Embryonic facial prominence (tissue), 1 donor: ENCODE measurements around the gene DDX24.
A peak's percentile ranks its signal among the peaks of the same experiment; 100 is the strongest.

Experiments
- DNase-seq: peaks from one replicate; pipeline ENCODE4 v3.0.0-alpha.2; 2016; ENCODE audit errors: extremely low spot score

The DDX24 gene

DNA sequence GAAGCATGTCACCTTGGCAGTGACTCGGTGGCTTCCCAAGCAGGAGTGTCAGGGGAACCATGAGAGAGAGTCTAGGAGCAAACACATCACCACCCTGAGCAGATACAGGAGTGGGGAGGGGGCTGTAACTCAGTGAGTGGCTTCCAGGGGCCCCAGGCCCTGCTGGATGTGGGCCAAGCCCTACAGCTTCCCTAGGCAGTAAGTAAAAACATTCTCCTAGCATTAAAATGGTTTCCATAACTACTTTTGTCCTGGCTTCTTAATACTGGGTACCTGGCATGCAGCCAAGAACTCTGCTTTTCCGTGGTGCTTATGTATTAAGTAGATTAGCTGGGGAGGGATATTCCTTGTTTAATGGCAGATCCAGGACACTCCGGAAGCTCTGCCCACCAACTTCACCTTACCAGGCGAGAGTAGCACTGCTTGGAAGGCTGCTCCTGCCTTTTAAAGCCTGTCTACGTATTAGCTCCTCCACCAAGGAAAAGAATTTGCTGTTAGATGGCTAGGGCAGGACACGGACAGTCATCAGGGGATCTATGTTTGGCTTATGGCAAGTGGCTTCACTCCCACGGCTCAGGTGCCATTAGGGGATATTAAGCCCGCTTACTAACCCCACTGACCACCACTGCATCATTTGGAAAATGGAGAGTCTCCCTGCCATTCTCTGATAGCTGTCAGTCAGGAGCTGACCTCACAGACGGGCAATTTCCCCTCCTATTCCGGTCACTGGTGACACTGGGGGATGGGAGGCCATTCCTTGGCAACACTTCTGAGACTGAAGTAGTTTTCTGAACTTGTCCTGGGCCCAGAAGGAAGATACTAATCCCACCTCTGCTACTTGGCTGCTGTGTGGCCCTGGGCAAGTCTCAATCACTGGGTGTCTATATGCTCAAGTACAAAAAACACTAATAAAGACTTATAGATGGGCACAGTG is 32.0 kb downstream of the DDX24 start:
- DNase-seq: peak; percentile 20

DNA sequence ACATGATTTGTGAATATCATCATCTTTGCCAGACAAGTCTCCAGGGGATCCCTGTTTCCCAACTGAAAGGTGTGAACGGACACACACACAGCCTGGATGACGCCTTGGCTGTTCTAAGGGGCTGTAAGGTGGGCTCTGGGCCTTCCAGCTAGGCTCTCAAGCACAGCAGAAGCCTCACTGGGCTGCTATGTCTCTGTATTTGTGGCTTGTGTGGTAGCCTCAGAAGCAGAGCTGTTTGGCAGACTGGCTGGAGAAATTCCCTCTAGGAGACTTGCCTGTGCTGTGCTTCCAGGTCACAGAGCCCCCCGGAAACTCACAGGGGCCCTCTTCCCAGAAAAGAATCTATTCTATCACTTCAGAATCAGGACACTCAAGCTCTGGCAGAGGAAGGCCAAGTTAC is 33.4 kb downstream of the DDX24 start:
- DNase-seq: no peak

DNA sequence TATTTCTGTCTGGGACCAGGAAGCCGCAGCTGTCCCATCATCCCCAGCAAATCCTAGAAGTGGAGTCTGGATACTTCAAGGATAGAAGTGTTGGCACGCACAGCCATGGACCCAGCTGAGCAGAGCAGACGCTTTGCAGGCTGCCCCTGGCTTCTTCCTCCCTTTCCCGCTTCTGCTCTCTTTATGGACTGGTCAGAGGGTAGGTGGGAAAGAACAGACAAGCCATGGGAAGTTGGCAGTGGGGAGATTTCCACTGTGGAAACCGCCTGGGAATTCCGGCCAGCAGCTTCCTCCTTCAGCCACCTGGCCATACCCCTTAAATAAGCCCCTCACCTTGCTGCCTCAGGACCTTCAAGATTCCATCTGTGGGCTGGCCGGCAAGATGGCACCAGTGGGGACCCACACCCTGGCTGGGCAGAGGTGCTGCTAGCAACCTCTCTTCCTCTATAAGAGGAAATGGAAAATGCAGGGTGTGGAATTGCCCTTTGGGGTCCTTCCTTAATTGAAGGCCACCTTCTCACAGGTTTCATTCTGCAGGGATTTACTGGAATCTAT is 34.2 kb downstream of the DDX24 start:
- DNase-seq: no peak

DNA sequence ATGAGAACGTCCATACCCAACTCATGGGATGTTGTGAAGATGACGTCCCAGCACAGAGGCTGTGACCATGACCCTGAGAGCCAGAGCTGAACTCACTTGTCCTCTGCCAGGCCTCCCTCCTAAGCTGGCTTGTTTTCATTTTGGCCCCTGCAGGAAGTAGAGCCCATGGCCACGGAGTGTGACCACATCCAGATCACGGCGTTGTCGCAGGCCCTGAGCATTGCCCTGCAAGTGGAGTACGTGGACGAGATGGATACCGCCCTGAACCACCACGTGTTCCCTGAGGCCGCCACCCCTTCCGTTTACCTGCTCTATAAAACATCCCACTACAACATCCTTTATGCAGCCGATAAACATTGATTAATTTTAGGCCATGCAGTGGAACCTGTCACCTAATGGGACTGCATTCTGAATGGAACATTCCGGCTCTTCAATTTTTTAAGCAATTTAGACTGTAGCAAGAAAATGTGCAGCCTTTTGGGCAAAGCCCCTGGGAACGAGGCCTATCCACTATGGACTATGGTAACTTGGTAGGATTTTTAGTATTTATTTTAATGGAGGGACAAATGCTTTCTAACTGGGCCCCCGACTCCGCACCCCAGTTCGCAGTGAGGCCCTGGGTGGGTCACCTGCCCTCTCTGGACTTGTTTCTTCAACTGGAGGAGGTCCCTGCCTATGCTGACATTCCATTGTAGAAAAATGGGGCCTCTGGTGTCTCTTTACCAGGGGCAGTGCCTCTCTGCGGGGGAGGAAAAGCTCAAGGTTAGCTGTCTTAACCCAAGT is 35.2 kb downstream of the DDX24 start:
- no peak for DNase-seq

DNA sequence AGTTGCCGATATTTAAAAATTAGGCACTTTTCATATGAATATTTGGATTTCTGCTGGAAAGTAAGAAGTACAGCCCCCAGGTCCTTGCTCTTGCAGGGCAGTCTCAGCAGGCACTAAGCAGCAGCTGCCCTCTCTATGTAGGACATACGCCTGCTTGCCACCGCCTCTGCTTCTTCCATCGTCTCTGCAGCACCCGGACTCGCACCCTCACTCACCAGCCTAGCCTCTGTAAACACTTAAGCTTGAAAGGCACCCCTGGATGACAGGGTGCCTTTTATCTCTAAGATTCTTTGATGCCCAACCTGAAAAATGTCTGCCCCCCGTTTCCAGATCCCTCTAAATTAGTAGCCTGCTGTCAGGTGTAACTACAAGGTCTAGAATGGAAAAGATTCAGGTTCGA is 35.9 kb downstream of the DDX24 start:
- no peak for DNase-seq

DNA sequence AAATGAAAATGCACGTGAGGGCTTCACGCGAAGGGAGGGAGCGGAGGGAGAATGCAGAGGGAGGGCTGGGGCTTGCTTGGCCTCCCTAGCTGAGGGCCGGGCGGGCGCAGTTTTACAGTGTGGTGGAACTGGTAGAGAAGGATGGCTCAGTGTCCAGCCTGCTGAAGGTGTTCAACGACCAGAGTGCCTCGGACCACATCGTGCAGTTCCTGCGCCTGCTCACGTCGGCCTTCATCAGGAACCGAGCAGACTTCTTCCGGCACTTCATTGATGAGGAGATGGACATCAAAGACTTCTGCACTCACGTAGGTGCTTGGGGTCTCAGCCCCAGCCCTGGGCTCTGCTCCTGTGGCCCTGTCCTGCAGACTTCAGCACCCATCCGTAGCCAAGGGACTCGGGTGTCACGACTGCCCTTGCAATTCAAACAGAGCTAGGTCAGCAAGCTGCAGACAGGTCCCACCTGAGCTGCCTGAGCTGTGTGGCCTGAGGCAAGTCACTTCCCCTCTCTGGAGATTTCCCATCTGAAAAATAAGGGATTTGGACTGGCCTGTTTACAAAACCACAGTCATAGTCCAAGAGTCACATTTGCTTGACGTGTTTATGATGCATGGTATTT is 36.4 kb downstream of the DDX24 start:
- no peak for DNase-seq

DNA sequence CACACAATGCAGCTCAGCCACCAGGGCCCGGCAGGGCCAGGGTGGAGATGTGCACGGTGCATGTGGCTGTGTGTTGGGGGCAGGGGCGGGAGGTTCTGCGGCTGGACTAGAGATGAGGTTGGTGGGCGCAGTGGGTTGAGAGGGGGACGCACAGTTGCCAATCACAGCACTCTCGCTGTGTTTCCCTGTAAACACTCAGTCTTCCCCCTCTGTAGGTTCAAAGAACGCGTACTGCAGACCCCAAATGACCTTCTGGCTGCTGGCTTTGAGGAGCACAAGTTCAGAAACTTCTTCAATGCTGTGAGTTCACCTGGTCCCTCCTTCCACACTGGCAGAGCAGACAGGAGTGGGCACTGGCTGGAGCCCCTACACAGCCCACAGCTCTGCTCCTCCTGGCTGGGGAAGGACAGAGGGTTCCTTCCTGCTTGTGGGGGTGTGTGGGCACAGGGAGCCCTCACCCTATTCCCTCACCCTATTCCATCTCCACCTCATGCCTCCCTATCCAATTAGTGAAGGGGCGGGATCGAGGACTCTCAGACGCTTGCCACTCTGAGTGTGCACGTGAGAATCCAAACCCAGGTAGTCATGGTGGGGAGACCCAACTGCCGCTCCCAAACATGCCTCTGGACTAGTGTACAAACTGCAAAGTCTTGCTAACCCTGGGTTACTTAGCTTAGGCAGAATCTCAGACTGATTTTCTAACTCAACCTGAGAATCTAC is 37.1 kb downstream of the DDX24 start:
- no peak for DNase-seq

DNA sequence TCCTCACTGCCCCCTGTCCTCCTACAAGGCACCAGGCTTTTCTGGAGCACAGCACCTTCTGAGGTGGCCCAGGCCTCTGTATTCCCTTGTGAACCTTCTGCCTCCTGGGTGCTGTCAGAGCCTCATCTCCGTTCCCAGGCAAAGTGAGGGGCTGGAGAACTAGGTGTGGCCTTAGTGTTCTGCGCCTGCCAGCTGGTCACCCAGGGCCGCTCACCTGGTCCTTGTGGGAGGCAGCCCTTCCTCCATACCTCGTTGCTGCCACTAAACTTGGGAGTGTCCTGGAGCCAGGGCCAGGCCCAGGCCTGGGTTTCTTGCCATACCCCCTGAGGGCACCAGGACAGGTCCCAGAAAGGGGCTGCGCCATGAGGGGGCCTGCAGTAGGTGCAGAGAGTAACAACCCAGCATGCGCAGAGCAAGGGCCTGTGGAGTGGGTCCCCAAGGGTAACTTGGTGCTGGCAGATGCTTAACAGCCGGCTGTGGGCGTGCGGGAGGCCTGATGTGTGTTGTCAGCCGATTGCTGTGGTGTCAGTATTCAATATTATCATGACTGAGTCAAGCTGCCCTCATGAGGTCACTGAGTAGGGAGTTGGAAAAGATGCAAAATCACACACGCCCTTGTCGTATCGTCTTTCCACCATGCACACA is 37.8 kb downstream of the DDX24 start:
- DNase-seq: no peak

DNA sequence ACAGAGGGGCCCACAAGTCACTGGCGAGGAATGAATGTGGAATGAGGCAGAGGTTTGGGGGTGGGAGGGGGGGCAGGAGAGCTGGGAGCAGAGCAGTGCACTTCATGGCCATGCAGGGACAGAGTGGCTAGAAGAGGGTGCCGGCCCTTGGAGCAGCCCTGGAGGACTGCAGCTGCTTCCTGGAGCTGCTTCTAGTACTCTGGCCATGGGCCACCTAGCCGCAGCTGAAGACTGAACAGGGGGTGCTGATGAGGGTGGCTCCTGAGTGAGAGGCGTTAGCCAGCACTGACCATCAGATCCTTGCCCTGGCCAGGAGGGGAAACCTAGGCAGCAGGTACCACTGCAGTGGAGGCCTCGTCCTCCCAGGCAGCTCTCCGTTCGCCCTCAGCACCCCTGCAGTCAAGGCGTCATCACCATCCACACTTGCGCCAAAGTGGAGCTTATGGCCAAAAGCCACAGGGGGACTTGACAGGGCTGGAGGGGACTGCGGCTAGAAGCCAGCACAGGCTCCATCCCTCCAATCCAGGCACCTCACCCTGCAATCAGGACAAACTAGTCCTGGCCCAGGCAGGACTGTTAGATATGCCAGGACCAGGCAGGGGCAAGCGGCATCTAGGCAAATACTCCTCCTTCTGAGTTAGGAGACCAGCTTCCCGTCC is 38.4 kb downstream of the DDX24 start:
- no peak for DNase-seq

DNA sequence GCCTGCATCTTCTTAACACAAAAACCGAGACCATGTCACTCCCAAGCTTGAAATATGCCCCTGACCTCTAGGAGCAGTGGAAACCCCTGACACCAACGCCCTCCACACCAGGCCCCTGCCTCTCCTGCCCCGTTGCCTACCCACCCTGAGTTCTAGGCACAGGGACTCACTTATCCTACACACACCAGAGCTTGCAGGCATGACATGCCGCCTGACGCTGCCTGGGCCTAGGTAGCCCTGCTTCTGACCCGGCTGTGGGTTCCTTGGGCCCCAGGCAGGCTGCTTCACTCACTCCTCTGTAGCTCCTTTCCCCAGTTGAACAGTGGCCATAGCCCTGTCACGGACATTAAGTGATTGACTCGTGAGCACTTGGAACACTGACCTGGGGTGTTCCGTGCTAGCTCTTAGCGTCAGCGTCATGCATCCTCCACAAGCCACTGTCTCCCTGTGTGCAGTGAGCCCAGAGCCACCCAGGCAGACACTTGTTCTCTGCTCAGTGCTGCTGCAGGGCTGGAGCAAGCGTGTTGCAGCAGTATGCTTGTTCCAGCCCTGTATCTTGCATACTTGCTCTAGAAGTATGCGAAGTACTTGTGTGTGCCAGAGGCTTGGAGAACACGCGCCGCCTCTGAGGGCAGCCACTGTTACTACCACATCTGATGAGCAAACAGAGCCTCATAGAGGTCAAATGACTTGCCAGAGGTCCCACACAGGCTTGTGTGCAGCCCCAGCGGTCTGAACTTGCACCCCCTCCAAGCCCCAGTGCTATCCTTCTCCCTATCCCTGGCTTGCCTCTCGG is 39.3 kb downstream of the DDX24 start:
- DNase-seq: no peak

DNA sequence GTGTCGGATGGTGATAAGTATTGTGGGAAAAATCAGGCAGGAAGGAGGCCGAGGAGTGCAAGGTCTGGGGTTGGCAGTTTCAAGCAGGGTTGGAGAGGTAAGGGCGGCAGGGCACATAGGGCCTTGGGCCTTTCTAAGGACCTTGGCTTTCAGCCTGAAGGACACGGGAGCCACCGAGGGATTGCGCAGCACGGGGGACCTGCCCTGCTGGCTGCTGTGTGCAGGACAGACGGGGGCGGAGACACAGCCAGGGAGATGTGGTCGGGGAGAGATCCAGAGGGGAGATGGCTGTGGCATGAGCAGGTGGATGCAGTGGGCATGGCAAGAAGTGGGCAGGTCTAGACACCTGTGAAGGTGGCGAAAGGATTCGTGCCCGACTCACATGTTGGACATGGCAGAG is 40.2 kb downstream of the DDX24 start:
- no peak for DNase-seq

DNA sequence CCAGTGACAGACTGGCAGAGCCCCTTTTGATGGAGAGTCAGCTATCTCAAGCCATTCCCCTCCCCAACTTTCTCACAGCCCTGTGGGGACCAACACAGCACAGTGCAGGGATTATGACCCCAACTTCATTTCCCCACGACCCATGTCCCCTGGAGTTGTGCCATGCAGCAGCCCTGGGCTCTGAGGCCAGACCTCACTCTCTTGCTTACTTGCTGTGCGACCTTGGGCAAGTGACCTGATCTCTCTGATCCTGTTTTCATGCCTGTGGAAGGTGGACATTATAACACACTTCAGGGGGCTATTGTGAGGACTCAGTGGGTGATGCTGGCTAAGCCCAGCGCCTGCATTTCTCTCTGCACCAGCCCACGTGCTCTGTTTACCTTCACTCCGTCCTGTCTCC is 40.8 kb downstream of the DDX24 start:
- no peak for DNase-seq

DNA sequence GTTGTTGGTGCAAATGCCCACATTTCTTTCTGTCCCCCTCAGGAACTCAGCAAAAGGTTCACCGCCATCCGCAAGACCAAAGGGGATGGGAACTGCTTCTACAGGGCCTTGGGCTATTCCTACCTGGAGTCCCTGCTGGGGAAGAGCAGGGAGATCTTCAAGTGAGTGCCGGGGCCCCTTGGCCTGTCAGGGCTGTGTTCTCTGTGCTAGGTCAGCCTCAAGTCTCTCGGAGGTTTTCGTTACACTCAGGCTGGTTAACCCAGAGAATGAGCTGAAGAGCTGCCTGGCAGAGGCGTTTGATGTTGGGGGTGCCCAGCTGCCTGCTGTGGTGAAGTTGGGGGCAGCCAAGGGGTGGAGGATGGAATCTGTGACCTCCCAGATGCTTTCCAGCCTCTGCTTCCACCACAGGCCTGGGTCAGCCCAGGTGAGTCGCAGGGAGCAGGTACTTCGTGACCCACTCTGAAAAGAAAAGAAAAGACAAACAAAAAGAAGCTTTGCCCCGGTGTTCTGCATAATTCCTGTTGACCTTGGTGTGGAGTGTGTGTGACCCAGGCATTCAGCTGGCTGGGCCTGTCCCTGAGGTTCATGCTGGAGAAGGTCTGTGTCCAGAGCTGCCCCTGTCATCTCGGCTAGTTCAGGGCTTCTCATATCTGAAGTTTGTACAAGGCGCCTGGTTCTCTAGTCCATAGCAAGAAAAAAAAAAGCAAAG is 41.9 kb downstream of the DDX24 start:
- DNase-seq: no peak

DNA sequence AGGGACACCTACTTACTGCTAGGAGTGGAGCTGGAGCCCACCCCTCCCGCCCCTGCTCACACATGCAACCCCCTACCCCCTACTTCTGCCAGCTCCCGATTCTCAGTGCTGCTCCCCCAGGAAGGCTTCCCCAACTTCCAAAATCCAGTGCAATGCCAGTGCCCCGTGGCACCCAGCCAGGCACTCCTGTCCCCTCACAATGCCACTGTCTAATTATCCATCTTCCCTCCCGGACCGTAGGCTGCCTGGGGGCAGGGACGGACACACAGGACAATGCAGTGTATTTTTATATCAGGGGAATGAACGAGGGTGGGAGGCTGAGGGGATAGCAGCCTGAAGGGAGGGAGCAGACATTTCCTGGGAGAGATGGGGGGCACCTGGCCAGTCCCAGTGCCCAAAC is 42.5 kb downstream of the DDX24 start:
- DNase-seq: no peak

DNA sequence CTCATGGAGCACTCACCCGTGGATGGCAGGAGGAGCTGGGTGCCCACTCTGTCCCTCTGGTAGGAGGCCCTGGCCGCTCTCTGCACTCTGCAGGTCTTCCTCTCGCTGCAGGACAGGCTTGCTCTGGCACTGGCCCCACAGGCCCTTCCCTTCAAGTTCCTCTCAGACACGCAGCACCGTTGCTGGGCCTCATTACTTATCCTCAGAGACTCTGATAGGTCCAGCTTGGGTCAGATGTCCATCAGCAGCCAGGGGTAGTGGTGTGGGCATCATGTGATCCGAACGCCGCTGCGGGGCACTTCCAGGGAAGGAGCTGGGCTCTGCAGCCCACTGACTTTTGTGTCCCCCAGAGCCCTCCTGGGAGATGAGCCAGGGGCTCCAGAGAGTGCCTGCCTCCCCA is 43.0 kb downstream of the DDX24 start:
- no peak for DNase-seq

DNA sequence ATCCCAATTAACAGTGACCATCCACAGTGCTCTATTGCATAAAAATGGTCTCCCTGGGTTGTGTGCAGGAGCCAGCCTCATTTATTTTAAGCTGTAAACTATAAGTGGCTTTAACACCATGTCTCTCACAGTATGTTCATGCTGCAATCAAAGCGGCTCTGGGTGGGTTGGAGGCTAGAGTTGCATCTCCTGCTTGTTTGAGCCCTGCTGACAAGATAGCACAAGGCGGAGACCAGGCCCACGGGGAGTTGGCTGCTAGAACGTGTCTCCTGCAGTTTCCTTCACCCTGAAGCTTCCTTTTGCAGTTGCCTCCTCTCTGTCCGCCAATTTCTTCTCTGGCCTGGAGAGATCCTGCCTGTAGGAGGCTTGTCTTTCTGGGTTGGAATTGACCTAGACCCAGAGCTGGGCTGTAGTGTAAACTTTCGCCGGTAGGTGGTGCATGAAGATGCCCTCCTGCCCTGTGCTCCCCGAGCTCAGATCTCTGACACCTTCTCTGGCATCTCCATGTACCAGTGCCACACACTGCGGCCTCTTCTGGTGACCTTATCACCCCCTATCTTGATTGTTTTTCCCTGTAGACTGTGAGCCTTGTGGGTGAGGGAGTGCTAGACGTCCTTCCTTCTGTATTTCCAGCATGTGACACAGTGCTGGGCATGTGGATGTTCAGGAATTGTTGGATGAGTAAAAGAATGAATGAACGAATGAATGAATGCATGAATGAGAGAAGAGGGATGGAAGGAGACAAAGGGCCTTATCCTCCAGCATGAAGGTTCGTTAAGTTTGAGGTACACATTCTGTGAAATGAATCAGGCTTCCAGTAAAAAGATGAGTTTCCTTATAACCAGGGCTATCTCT is 44.5 kb downstream of the DDX24 start:
- DNase-seq: no peak

DNA sequence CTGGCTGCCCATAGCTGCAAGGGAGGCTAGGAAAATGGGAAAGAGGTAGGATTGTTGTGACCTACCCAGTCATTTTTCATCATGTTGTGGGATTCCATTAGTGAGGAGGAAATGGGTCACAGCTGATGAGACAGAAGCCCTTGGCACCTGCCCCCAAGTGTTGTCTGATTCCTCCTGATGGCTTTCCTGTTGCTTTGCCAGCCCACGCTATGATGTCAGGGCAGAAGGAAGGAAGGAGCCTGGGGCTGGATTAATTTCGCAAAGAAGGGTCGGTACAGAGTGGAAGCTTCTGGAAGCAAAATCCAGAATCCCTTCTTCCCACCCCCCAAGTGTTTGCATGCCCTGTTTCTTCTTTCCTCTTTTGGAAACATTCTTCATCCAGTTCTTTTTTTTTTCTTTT is 46.1 kb downstream of the DDX24 start:
- DNase-seq: no peak

DNA sequence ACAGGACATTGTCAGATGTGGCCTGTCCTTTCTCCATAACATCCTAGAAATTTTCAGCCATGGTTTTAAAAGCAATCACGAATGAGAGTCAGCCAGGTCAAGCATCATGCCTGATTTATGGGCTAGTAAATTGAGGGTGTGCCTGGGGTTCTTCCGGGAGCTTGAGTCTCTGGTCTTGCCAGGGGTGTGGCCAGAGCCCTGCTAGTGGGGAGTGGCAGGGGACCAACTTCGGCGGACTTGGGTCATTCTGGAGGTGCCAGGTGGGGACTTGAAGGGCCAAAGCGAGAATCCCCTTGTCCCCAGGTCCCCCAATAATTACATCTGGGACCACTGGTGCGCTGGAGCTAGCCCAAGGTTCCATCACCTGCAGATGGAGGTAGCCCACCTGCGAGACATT is 49.1 kb downstream of the DDX24 start:
- DNase-seq: no peak
